Activated CD8-positive, alpha-beta T cell treated with anti-CD3 and anti-CD28 coated beads for 36 hours (primary cell): ENCODE measurements around the gene COQ9. TPM values are rescaled to one million over a fixed set of nuclear protein-coding genes. Genes with fewer than 3 reads are reported as not detected.
A peak's percentile ranks its signal among the peaks of the same experiment; 100 is the strongest.

Experiments used
- ATAC-seq: fragments of 200-7000 bp; cut with Tn5 transposase; one replicate; pipeline ENCODE4 v1.10.0; 2021; ENCODE audit warnings: mild to moderate bottlenecking, moderate library complexity
- CTCF ChIA-PET: fragments of 350-600 bp; sonication (Branson Sonifier 250); formaldehyde crosslinking; loops from one replicate; lab custom pipeline; 2021; ENCODE audit warnings: antibody characterized with exemption; lab: Charles Lee
- POLR2A ChIA-PET: fragments of 350-600 bp; sonication (Branson Sonifier 250); formaldehyde crosslinking; loops from one replicate; lab custom pipeline; 2021; ENCODE audit warnings: antibody characterized with exemption; lab: Charles Lee
- DNase-seq: peaks from one replicate; pipeline ENCODE4 v3.0.0-alpha.2; 2020
- H3K27ac Mint-ChIP-seq: one replicate; pipeline ENCODE4 v1.8.0; 2021; ENCODE audit warnings: mild to moderate bottlenecking, mixed read lengths
- H3K27me3 Mint-ChIP-seq: one replicate; pipeline ENCODE4 v1.8.0; 2021; ENCODE audit warnings: mixed read lengths
- H3K36me3 Mint-ChIP-seq: one replicate; pipeline ENCODE4 v1.8.0; 2021; ENCODE audit warnings: low read depth, mixed read lengths
- H3K4me1 Mint-ChIP-seq: one replicate; pipeline ENCODE4 v1.8.0; 2021; ENCODE audit warnings: low read depth, mixed read lengths
- H3K4me3 Mint-ChIP-seq: one replicate; pipeline ENCODE4 v1.8.0; 2021; ENCODE audit warnings: mild to moderate bottlenecking, moderate library complexity, mixed read lengths
- H3K9me3 Mint-ChIP-seq: one replicate; pipeline ENCODE4 v1.8.0; 2021; ENCODE audit warnings: mixed read lengths
- CTCF ChIP-seq: fragments of 200-600 bp; IDR thresholded peaks from one replicate; pipeline ENCODE4 v1.8.0; 2022; ENCODE audit warnings: antibody characterized with exemption, mild to moderate bottlenecking
- intact Hi-C: fragments of 100-400 bp; cut with micrococcal nuclease; formaldehyde crosslinking; loops from one replicate; pipeline ENCODE4 v1.10.0; 2022
- total RNA-seq, 2 experiments: library from RNA; stranded (reverse); gene quantifications; one replicate each; pipeline ENCODE4 v1.2.3, GENCODE V29; 2021

The COQ9 gene
- total RNA-seq, 2 experiments from 2014 or later, result 39.3 to 39.6 TPM

DNA sequence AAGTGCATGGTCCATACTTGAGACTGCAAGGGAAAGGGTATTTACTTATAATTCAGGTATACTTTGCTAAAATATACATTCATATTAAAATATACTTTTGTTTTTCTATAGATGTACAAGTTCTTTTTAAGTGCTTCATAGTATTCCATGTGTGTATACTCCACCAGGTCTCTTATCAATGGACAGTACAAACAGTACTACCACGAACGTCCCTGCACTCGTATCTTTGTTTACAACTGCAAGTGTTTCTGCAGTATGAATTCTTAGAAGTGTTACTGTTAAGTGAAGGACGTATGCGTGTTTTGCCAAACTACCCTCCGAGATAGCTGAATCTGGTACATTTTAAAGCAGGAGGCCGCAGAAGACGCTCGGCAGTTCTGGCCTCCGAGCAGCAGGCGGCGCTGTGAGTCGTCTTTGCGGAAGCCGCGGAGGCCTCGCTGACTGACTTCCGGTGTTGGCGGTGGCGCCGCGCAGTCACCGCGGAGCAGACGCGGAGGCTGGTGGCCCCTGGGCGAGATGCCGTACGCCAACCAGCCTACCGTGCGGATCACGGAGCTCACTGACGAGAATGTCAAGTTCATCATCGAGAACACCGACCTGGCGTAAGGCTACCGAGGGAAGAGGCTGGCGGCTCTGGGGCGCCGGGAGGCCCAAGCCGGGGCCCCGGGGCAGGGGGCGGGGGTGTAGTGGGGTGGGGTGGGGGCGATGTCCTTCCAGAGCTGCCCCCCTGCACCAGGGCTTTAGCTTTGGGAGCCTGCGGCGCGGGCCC, 15.1 kb downstream of the COQ9 start, which contains the start of gene POLR2C:
Gene POLR2C (plus strand): TSS at position 471 of the 769 bp plus-strand sequence. CDS start 46 bp downstream, at position 517.
- Mint-ChIP-seq H3K9me3 (no peaks in the 10 kb centered on the region), H3K27ac (peak within 1 kb of the TSS; percentile 100), H3K4me1 (peaks cover 25% of the 10 kb centered on the region), H3K36me3 (peaks cover 32% of the 10 kb centered on the region), H3K4me3 (peak within 1 kb of the TSS; percentile 99), H3K27me3 (no peaks in the 10 kb centered on the region)
- ChIA-PET CTCF (interaction anchor here (0.6 to 6.9 kb wide), 24 partner anchors 9 to 348 kb away, joined by 3 to 55 read pairs (median 6); partner anchors contain the start of genes CIAPIN1, COQ9 and DOK4), POLR2A (interaction anchor here (0.7 to 6.1 kb wide), 23 partner anchors 11 to 329 kb away, joined by 3 to 47 read pairs (median 5); partner anchors contain the start of genes CIAPIN1, COQ9 and DOK4)
- intact Hi-C loops, result no loop called here
- peak; percentile 95 for DNase-seq
- peak; percentile 99 for TF ChIP-seq CTCF
- ATAC-seq, result peak; percentile 98

DNA sequence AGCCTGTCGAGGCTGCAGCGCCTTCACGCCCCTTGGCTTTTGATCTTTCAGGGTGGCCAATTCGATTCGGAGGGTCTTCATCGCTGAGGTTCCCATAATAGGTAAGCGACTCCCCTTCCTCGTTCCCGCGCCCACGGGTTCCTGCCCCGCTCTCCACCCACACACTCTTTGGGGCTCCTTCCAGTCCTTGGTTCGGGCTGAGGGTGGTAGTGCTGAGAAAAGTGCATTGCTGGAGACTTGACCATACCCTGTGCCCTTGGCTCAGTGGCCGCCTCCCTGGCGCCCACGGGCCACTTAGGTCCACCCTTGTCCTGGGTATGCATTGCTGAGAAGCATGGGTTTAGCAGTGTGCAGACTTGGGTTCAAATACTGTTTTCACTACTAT, 15.7 kb downstream of the COQ9 start:
- Mint-ChIP-seq H3K4me1 (peaks cover 25% of the 10 kb centered on the region), H3K27ac (peak overlapping the region; percentile 100), H3K4me3 (peak overlapping the region; percentile 99), H3K27me3 (no peaks in the 10 kb centered on the region), H3K9me3 (no peaks in the 10 kb centered on the region), H3K36me3 (peaks cover 36% of the 10 kb centered on the region)
- ATAC-seq (peak; percentile 23), DNase-seq (no peak)
- intact Hi-C loops, result no loop called here
- TF ChIP-seq CTCF, result no peak
- ChIA-PET CTCF (interaction anchor here (0.8 to 6.9 kb wide), 19 partner anchors 8 to 186 kb away, joined by 3 to 55 read pairs (median 9); partner anchors contain the start of genes CIAPIN1, COQ9 and DOK4), POLR2A (interaction anchor here (0.9 to 6.1 kb wide), 18 partner anchors 11 to 195 kb away, joined by 3 to 47 read pairs (median 5); partner anchors contain the start of genes CIAPIN1, COQ9 and DOK4)

- ChIA-PET POLR2A (interaction anchor here (0.9 to 6.1 kb wide), 6 partner anchors 9 to 66 kb away, joined by 3 to 47 read pairs (median 6); partner anchors contain the start of genes CIAPIN1 and COQ9), CTCF (interaction anchor here (0.8 to 6.9 kb wide), 6 partner anchors 8 to 55 kb away, joined by 3 to 35 read pairs (median 4); no protein-coding TSS in a partner anchor)
- peaks cover 42% of the 10 kb centered on the region for H3K36me3 Mint-ChIP-seq
- ATAC-seq (no peak), DNase-seq (no peak)
- peaks cover 25% of the 10 kb centered on the region for H3K4me1 Mint-ChIP-seq
- H3K27me3 Mint-ChIP-seq, result no peaks in the 10 kb centered on the region
- H3K27ac Mint-ChIP-seq, result peak overlapping the region; percentile 39
- no peak for TF ChIP-seq CTCF
- intact Hi-C loops, result no loop called here
- no peak overlapping the region for H3K4me3 Mint-ChIP-seq
- H3K9me3 Mint-ChIP-seq, result no peaks in the 10 kb centered on the region
Measured at GRCh38 chr16:57464523-57464922, 17.2 kb downstream of the COQ9 start.

DNA sequence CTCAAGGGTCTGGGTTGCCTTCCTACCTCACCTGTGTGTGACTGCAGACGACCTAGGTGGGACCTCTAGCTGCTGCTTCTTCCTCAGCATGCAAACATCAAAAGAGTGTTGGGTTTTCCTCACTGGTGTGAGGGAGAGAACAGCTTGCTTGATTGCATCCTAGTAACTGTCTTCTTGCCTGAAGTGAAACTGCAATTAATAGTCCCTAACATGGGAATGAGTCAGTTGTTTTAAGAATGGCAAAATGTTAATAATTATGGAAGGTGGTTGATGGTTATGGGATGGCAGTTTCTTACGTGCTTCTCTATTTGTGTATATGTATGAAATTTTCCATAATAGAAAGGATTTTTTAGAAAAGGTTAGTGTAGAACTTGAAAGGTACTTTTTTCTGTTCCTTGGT, 21.1 kb downstream of the COQ9 start:
- H3K36me3 Mint-ChIP-seq, result peaks cover 40% of the 10 kb centered on the region
- intact Hi-C loops, result loop anchor here (5.0 kb wide), 1 partner anchor 59 kb away; no protein-coding TSS in a partner anchor
- H3K27ac Mint-ChIP-seq, result no peak overlapping the region
- TF ChIP-seq CTCF, result no peak
- peaks cover 20% of the 10 kb centered on the region for H3K4me1 Mint-ChIP-seq
- no peaks in the 10 kb centered on the region for H3K9me3 Mint-ChIP-seq
- no peak overlapping the region for H3K4me3 Mint-ChIP-seq
- H3K27me3 Mint-ChIP-seq, result no peaks in the 10 kb centered on the region
- DNase-seq, result no peak
- CTCF ChIA-PET, result interaction anchor here (0.8 kb wide), 1 partner anchor 52 kb away, joined by 3 read pairs; no protein-coding TSS in a partner anchor
- ATAC-seq, result no peak
- POLR2A ChIA-PET, result no interaction called here
